Keratinocyte (primary cell): ENCODE measurements around the gene BCAT1.

ENCODE experiments used
- EZH2 ChIP-seq: IDR thresholded peaks from one replicate; pipeline ENCODE4 v1.6.1; 2012; ENCODE audit warnings: inconsistent platforms, mild to moderate bottlenecking, low read length, moderate library complexity
- TF ChIP-seq, protein P1 (sequence below), 3 experiments: IDR thresholded peaks in 1 of 3; conservative IDR thresholded peaks in 1 of 3; optimal IDR thresholded peaks in 1 of 3; 2 replicates in 2 of 3; 3 replicates in 1 of 3; pipeline versions ENCODE3 to v1.5.1; 2011; ENCODE audit warnings: low read length in 3 of 3, mild to moderate bottlenecking in 3 of 3, moderate library complexity in 2 of 3, control low read depth in 1 of 3, inconsistent platforms in 1 of 3; ENCODE audit not compliant: insufficient read depth in 2 of 3; ENCODE audit errors: extremely low read depth in 1 of 3

- TF ChIP-seq, protein P1, sequence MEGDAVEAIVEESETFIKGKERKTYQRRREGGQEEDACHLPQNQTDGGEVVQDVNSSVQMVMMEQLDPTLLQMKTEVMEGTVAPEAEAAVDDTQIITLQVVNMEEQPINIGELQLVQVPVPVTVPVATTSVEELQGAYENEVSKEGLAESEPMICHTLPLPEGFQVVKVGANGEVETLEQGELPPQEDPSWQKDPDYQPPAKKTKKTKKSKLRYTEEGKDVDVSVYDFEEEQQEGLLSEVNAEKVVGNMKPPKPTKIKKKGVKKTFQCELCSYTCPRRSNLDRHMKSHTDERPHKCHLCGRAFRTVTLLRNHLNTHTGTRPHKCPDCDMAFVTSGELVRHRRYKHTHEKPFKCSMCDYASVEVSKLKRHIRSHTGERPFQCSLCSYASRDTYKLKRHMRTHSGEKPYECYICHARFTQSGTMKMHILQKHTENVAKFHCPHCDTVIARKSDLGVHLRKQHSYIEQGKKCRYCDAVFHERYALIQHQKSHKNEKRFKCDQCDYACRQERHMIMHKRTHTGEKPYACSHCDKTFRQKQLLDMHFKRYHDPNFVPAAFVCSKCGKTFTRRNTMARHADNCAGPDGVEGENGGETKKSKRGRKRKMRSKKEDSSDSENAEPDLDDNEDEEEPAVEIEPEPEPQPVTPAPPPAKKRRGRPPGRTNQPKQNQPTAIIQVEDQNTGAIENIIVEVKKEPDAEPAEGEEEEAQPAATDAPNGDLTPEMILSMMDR (optimal IDR thresholded peaks at IDR 0.05 in 1 of 3, IDR thresholded peaks at IDR 0.05 in 1 of 3, conservative IDR thresholded peaks at IDR 0.05 in 1 of 3; ENCODE audit: extremely low read depth in 1 of 3, insufficient read depth in 2 of 3, low read length in 3 of 3) = no peak
- no peak for TF ChIP-seq EZH2
Observed at GRCh38 chr12:24879644-24880043, 69.3 kb downstream of the BCAT1 start.
